NCI-H345 (cell line): ENCODE results near the gene HRH4.

Source experiments
- DNase-seq: peaks from one replicate; lab custom pipeline; 2025; lab: John Stamatoyannopoulos, UW

The HRH4 gene

GRCh38 chr18:24466771-24467170 lies 6.3 kb downstream of the HRH4 start:
- DNase-seq, result no peak

- DNase-seq, result peak; percentile 96
These were observed 9.7 kb downstream of the HRH4 start for GRCh38 chr18:24470022-24470618.

GRCh38 chr18:24470805-24471204 lies 10.4 kb downstream of the HRH4 start:
- DNase-seq, result no peak

GRCh38 chr18:24472591-24472990 lies 12.2 kb downstream of the HRH4 start:
- no peak for DNase-seq

- no peak for DNase-seq
These were observed 14.0 kb downstream of the HRH4 start for GRCh38 chr18:24474406-24474805.

GRCh38 chr18:24475926-24476589 lies 15.6 kb downstream of the HRH4 start:
- no peak for DNase-seq

GRCh38 chr18:24479371-24479770 lies 18.9 kb downstream of the HRH4 start:
- no peak for DNase-seq

GRCh38 chr18:24482821-24483220 lies 22.4 kb downstream of the HRH4 start:
- no peak for DNase-seq

GRCh38 chr18:24485681-24486080 lies 25.2 kb downstream of the HRH4 start:
- DNase-seq, result no peak

GRCh38 chr18:24486684-24487083 lies 26.2 kb downstream of the HRH4 start:
- no peak for DNase-seq

- peak; percentile 39 for DNase-seq
These were observed 28.5 kb downstream of the HRH4 start for GRCh38 chr18:24488824-24489493.

- no peak for DNase-seq
These were observed 30.1 kb downstream of the HRH4 start for GRCh38 chr18:24490539-24490938.

- DNase-seq, result no peak
These were observed 31.7 kb downstream of the HRH4 start for GRCh38 chr18:24491927-24492834.

GRCh38 chr18:24494586-24494985 lies 34.1 kb downstream of the HRH4 start:
- DNase-seq, result no peak

- DNase-seq, result no peak
These were observed 36.8 kb downstream of the HRH4 start for GRCh38 chr18:24497031-24497754.

- no peak for DNase-seq
These were observed 39.4 kb downstream of the HRH4 start for GRCh38 chr18:24499814-24500213.

- DNase-seq, result no peak
These were observed 39.8 kb downstream of the HRH4 start for GRCh38 chr18:24500217-24500616.

GRCh38 chr18:24500766-24501165 lies 40.3 kb downstream of the HRH4 start:
- no peak for DNase-seq

GRCh38 chr18:24502667-24503523 lies 42.5 kb downstream of the HRH4 start:
- peak; percentile 46 for DNase-seq

- no peak for DNase-seq
These were observed 44.0 kb downstream of the HRH4 start for GRCh38 chr18:24504401-24504800.

GRCh38 chr18:24506175-24506574 lies 45.7 kb downstream of the HRH4 start:
- DNase-seq, result no peak
